Panc1 (cell line): ENCODE results near the gene RFC2. TPM values are rescaled to one million over a fixed set of nuclear protein-coding genes. Genes with fewer than 3 reads are reported as not detected.

Experiments
- ATAC-seq: fragments of 200-7000 bp; cut with Tn5 transposase; 2 replicates; pipeline ENCODE4 v1.9.1; 2020; ENCODE audit warnings: mild to moderate bottlenecking, moderate library complexity
- Bru-seq: library from RNA; stranded (reverse); fragments of 400-500 nt; gene quantifications from one replicate; lab custom pipeline; 2021; lab: Mats Ljungman, UMichigan
- BruChase-seq, 2 experiments: library from RNA; stranded (reverse); fragments of 400-500 nt; gene quantifications; one replicate each; lab custom pipeline; 2021; lab: Mats Ljungman, UMichigan
- BruUV-seq: library from RNA; stranded (reverse); fragments of 400-500 nt; replicated peaks from 2 replicates; lab custom pipeline; 2021; lab: Mats Ljungman, UMichigan
- CTCF ChIA-PET: fragments of 300-600 bp; sonication (Branson Sonifier 250); formaldehyde crosslinking; loops from one replicate; lab custom pipeline; 2022; ENCODE audit warnings: antibody characterized with exemption; lab: Charles Lee
- POLR2A ChIA-PET: fragments of 300-600 bp; sonication (Branson Sonifier 250); formaldehyde crosslinking; loops from one replicate; lab custom pipeline; 2022; ENCODE audit warnings: antibody characterized with exemption; lab: Charles Lee
- DNase-seq: peaks from one replicate; pipeline ENCODE4 v3.0.0-alpha.2; 2010; ENCODE audit warnings: low read depth, low spot score
- H3K27ac ChIP-seq: 2 replicates; pipeline ENCODE4 v1.5.1; 2011; ENCODE audit warnings: mild to moderate bottlenecking, low read length, inconsistent platforms
- H3K27me3 ChIP-seq: fragments of 200-500 bp; sonication (Bioruptor generic); 2 replicates; pipeline ENCODE4 v1.6.0; 2014; ENCODE audit warnings: low read length, inconsistent platforms; ENCODE audit not compliant: control insufficient read depth, insufficient read depth
- H3K36me3 ChIP-seq: fragments of 200-500 bp; sonication (Bioruptor generic); 2 replicates; pipeline ENCODE4 v1.5.1; 2014; ENCODE audit warnings: inconsistent platforms, mild to moderate bottlenecking, low read length, moderate library complexity; ENCODE audit not compliant: control insufficient read depth, insufficient read depth
- H3K4me1 ChIP-seq: 2 replicates; pipeline ENCODE4 v1.5.1; 2011; ENCODE audit warnings: inconsistent platforms, mild to moderate bottlenecking, low read length, moderate library complexity; ENCODE audit not compliant: control insufficient read depth, insufficient read depth
- H3K4me3 ChIP-seq, 2 experiments: 2 replicates each; pipeline ENCODE4 v1.5.1; 2011 to 2012; ENCODE audit warnings: low read depth in 2 of 2, low read length in 2 of 2, mild to moderate bottlenecking in 2 of 2, inconsistent platforms in 1 of 2, moderate library complexity in 1 of 2
- H3K9me3 ChIP-seq: fragments of 200-500 bp; sonication (Bioruptor generic); 2 replicates; pipeline ENCODE4 v1.5.1; 2014; ENCODE audit warnings: low read depth, mild to moderate bottlenecking, inconsistent platforms, low read length, moderate library complexity; ENCODE audit not compliant: control insufficient read depth, insufficient read depth
- CTCF ChIP-seq: fragments of 450-650 bp; IDR thresholded peaks from 2 replicates; pipeline ENCODE4 v1.5.1; 2017; ENCODE audit warnings: mild to moderate bottlenecking
- POLR2AphosphoS5 ChIP-seq: IDR thresholded peaks from 2 replicates; pipeline ENCODE4 v1.6.1; 2012; ENCODE audit warnings: mild to moderate bottlenecking, low read depth, low read length, moderate library complexity
- REST ChIP-seq, 2 experiments: IDR thresholded peaks; 2 replicates each; pipeline ENCODE4 v1.6.1; 2011 to 2012; ENCODE audit warnings: low read depth in 2 of 2, control low read depth in 1 of 2, low read length in 1 of 2, mild to moderate bottlenecking in 1 of 2, moderate library complexity in 1 of 2; ENCODE audit not compliant: insufficient read depth in 1 of 2
- SIN3A ChIP-seq: IDR thresholded peaks from 2 replicates; pipeline ENCODE4 v1.6.1; 2012; ENCODE audit warnings: low read depth, mild to moderate bottlenecking, low read length, moderate library complexity, borderline replicate concordance; ENCODE audit not compliant: insufficient read depth
- TCF7L2 ChIP-seq: IDR thresholded peaks from 2 replicates; pipeline ENCODE4 v1.6.1; 2011; ENCODE audit warnings: mild to moderate bottlenecking, low read depth, low read length, inconsistent platforms
- in situ Hi-C: cut with HindIII; loops from 2 replicates; pipeline ENCODE4 v1.10.0; 2016; ENCODE audit warnings: low sequenced_read_pairs, low pct_unique_long_range_greater_than_20kb
- intact Hi-C: fragments of 100-400 bp; cut with micrococcal nuclease; formaldehyde crosslinking; loops from one replicate; pipeline ENCODE4 v1.10.0; 2022; ENCODE audit not compliant: unreplicated experiment
- long read RNA-seq: library from polyadenylated mRNA; unstranded; transcript quantifications from one replicate; pipeline ENCODE4 v2.0.0, GENCODE V29; 2021; ENCODE audit not compliant: unreplicated experiment
- polyA plus RNA-seq: library from polyadenylated mRNA; unstranded; fragments of >200 nt; gene quantifications from one replicate; pipeline ENCODE4 v1.2.1, GENCODE V29; 2012; ENCODE audit warnings: missing spikeins; ENCODE audit not compliant: insufficient read length
- total RNA-seq: library from RNA; stranded (reverse); gene quantifications from one replicate; pipeline ENCODE4 v1.2.1, GENCODE V29; 2021; ENCODE audit not compliant: unreplicated experiment

Gene RFC2
- total RNA-seq, result 56.2 TPM
- 42.8 TPM for polyA plus RNA-seq
- Bru-seq, nascent RNA, result percentile 79 among the genes with signal in this experiment
- BruChase-seq, experiment 1, labeled RNA remaining after a 2-hour chase, result percentile 73 among the genes with signal in this experiment
- percentile 80 among the genes with signal in this experiment for BruChase-seq, experiment 2, labeled RNA remaining after a 6-hour chase
- long read RNA-seq, transcript RFC2-201 (11 exons, 1,695 nt), result major isoform, 113 of 147 reads
- long read RNA-seq, transcript RFC2-202 (10 exons, 1,576 nt), result minor isoform, 9 of 147 reads
- long read RNA-seq, partial matches to known transcripts, result 2 of 147 reads
- long read RNA-seq, other reads (novel, unspliced or antisense), result 21 of 147 reads

- Histone ChIP-seq H3K4me3 (peak within 1 kb of the TSS; percentile 74 to 88), H3K27ac (peak within 1 kb of the TSS; percentile 85), H3K36me3 (no peaks in the 10 kb centered on the region; the same call in 1 of the 2 replicates), H3K4me1 (peaks cover 15% of the 10 kb centered on the region), H3K27me3 (no peaks in the 10 kb centered on the region), H3K9me3 (no peaks in the 10 kb centered on the region)
- DNase-seq (peak; percentile 71), ATAC-seq (peak; percentile 99)
- TF ChIP-seq CTCF (no peak), REST (IDR thresholded peaks at IDR 0.05; ENCODE audit: insufficient read depth in 1 of 2, low read depth in 2 of 2, low read length in 1 of 2) (peak in 1 of 2 experiments; percentile 72; a peak in 2 of 4 replicates), SIN3A (peak; percentile 74; the same call in 1 of the 2 replicates), POLR2AphosphoS5 (peak; percentile 76), TCF7L2 (0 out of 2 replicates have a peak, but pooled peaks have one; percentile 17)
- intact Hi-C loops (no loop called here), in situ Hi-C loops (no loop called here)
- BruUV-seq, result no TSS peak
- ChIA-PET CTCF (interaction anchor here (0.7 kb wide), 1 partner anchor 21 kb away, joined by 4 read pairs; no protein-coding TSS in a partner anchor), POLR2A (interaction anchor here (0.6 kb wide), 1 partner anchor 9 kb away, joined by 3 read pairs; no protein-coding TSS in a partner anchor)
Measured at GRCh38 chr7:74254129-74254857, at the start of gene RFC2. Gene RFC2, minus strand, starts transcription at chr7:74254399. Its CDS starts 16 bp downstream, at chr7:74254383.

GRCh38 chr7:74302745-74303221, 48.6 kb upstream of the RFC2 start:
- H3K27me3 ChIP-seq, result no peaks in the 10 kb centered on the region
- H3K4me3 ChIP-seq, result no peak overlapping the region
- ATAC-seq (peak; percentile 66), DNase-seq (no peak)
- H3K36me3 ChIP-seq, result no peaks in the 10 kb centered on the region
- H3K27ac ChIP-seq, result no peak overlapping the region
- no peaks in the 10 kb centered on the region for H3K9me3 ChIP-seq
- intact Hi-C loops (no loop called here), in situ Hi-C loops (no loop called here)
- no TSS peak for BruUV-seq
- CTCF ChIA-PET, result interaction anchor here (0.6 kb wide), 1 partner anchor 27 kb away, joined by 3 read pairs; no protein-coding TSS in a partner anchor
- POLR2A ChIA-PET, result no interaction called here
- TF ChIP-seq POLR2AphosphoS5, result no peak
- TF ChIP-seq TCF7L2, result no peak
- TF ChIP-seq SIN3A, result no peak
- TF ChIP-seq CTCF, result no peak
- no peak for TF ChIP-seq REST (IDR thresholded peaks at IDR 0.05; ENCODE audit: insufficient read depth in 1 of 2, low read depth in 2 of 2, low read length in 1 of 2)
- H3K4me1 ChIP-seq, result peaks cover 24% of the 10 kb centered on the region
